ENCODE results near the gene DUSP15.

DUSP15 gene

DNA sequence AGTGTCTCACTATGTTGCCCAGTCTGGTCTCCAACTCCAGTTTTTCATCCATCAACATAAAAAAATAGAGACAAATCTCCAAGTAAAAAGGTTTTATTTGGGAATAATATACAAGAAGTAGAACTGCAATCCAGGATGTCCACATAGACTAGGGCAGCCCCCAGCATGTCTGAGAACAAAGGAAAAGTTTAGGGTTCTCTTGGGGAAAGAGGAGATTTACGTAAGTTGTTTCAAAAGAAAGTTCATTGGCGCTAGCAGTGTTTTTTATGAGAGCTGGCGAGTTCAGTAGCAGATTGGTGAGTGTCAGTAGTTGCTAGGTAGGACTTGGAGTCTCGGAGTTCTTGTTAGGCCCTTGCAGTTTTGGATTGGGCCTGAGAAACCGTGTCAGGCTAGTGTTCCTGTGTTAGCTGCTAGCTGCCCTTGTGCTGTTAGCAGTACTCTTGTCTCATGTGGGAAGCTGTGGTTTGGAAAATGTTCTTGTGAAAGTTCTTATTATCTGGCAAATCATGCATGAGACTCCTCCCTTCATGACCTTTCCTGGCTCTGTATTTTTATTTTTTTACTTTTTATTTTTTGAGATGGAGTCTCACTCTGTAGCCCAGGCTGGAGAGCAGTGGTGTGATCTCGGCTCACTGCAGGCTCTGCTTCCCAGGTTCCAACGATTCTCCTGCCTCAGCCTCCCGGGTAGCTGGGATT is 24.8 kb upstream of the DUSP15 start:
- DNase-seq (ENCODE audit: low spot score), result peak; percentile 32

DNA sequence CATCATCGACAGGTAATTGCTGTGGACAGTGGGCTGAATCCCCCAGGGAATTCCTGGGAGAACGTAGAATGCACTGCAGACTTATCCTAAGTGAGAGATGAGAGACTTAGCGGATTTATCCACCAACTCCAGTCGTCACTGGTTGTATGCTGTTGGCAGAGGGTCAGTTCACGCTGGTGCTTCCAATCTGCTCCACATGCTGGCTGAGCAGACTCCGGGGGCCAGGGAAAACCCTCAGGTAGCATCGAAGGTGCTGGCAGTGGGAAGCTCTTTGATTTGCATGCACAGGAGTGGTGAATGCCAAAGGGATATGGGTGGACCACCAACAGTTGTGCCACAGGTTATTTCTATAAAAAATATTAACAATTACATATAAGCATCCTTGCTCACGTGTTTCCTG is 20.3 kb upstream of the DUSP15 start:
- no peak for DNase-seq (ENCODE audit: low spot score)

- DNase-seq (ENCODE audit: low spot score), result no peak
Observed at GRCh38 chr20:31883829-31884228, 13.5 kb upstream of the DUSP15 start.

DNA sequence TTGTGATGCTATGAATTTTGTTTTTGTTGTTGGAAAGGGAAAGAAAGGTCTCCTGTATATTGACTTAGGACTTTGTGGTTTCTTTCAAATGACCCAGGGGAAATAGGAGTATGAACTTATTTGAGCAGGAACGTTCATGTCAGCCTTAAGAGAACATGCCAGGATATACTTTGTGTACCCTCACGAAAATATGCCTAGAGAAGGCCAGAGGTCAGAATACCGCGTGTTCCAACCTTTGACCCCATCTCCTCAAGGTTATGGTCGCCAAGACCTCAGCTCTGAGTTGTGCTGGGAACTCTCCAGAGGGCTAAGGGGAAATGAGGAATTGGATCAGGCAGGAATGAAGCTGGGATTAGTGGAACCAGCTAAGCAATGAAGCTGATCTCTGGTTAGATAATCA is 11.6 kb upstream of the DUSP15 start:
- no peak for DNase-seq (ENCODE audit: low spot score)

DNA sequence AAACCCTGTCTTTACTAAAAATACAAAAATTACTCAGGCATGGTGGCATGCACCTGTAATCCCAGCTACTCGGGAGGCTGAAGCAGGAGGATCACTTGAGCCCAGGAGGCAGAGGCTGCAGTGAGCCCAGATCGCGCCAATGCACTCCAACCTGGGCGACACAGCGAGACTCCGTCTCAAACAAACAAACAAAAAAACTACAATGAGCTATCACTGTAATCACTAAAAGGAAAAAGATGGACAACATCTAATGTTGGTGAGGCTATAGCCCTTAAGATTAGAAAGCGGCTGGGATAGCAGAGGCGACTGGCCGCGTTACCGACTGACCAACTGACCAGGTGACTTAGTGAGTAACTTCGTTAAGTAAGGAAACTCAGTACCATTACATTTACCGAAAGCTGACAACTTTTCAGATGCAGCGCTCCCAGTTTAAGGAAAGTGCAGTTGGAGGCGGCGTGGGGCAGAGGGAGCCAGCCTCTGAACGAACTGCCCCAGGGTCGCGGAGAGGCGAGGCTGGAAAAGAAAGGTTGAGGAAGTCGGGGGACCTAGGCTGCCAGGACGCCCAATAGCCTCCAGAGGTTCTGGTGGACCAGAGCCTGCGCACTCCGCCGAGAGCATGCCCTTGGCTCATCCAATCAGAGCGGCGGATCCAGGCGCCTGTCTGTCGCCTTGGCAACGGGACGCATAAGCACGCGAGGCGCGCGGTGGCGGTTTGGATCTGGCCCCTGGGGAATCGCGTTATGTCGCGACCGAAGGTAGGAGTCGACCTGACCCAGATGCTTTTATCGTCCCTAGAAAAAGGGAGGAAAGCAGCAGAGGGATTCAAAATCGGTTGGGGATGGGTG is 9.0 kb upstream of the DUSP15 start:
- DNase-seq (ENCODE audit: low spot score), result peak; percentile 94

DNA sequence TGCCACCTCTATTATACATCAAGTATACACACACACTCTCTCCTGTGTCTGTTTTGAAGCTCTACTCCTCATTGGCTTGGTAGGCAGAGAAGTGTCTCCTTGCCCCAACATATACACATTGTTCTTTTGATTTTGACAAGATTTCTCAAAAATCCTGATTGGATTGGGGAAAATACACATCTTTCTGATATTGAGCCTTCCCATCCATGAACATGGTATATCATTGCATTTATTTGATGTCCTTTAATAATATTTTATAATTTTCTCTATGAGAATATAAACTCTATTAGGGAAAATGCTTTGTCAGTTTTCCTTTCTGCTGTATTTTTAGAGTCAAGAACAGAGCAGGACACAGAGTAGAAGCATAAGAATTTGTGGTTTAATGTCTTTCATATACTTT is 7.4 kb upstream of the DUSP15 start:
- DNase-seq (ENCODE audit: low spot score), result no peak

GRCh38 chr20:31875671-31876070 is 5.3 kb upstream of the DUSP15 start:
- DNase-seq (ENCODE audit: low spot score), result no peak

DNA sequence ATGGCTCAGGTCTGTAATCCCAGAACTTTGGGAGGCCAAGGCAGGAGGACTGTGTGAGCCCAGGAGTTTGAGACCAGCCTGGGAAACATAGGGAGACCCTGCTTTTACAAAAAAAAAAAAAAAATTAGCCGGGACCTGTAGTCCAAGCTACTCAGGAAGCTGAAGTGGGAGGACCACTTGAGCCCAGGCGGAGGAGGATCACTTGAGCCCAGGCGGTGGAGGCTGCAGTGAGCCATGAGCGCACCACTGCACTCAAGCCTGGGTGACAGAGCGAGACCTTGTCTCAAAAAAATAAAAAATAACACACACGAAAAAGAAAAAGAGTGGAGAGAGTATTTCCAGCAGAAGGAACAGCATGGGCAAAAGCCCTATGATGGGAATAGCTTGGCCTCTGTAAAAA is 2.1 kb upstream of the DUSP15 start:
- no peak for DNase-seq (ENCODE audit: low spot score)

DNA sequence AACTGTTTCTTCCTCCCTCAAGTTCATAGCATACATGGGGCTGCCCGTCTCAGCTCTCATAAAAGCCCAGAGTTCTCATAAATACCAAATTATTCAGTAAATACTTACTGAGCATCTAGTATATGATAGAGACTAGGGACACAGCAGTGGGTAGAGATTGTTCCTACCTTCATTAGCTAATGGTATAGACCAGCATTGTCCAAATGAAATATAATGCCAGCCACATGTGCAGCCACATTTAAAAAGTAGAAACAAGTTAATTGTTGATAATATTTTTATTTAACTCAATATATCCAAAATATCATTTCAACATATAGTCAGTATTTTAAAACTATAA is 1.3 kb upstream of the DUSP15 start:
- DNase-seq (ENCODE audit: low spot score), result no peak

GRCh38 chr20:31870726-31871617 is 645 bp upstream of the DUSP15 start:
- no peak for DNase-seq (ENCODE audit: low spot score)

DNA sequence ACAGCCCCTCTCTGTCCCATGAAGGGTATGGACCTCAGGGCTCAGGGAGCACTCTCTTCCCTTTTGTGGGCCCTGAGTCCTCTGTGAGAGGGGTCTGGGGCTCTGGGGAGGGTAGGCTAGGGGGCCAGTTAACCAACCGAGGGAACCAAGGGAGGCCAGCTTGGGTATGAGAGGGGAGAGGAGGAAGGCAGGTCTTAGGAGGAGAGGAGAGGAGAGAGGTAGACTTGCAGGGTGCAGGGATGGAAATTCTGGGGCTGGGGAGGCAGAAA is 720 bp downstream of the DUSP15 start:
- DNase-seq (ENCODE audit: low spot score), result no peak

DNA sequence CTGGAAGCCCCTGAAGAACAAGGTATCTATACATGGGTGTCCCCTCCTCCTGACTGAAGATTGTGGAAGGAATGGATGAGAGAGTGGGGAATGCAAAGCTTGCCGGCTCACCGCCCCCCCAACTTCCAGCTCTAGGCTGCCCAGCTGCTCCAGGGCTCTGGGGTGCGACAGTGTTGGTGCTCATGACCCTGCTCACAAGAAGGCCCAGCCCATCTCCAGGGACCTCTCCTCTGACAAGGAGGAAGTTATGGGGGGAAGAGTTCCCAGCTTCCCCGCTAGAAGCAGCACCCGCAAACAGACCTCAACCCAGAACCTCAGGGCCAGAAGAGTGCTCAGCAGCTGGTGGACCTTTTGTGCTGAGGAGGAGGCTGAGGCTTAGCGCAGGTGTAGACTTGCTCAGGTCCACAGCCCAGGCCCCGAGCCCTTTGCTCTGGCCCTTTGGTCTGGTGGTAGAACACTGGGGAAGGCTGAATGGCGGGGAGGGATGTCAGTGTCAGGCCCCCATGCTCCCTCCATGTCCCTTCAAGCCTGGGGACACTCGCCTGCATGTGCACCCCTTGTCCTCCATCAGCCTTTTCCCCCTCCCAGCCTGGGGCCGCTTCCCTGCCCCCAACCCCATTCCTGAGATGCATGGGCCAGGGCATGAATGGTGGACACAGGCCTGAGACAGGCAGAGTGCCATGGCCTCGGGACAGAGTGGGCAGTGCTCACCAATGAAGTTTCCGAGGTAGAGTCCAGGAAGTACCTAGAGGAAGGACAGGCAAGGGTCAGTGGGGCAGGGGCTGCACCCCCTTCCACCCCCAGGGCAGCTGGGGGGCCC is 1.3 kb downstream of the DUSP15 start:
- no peak for DNase-seq (ENCODE audit: low spot score)

- DNase-seq (ENCODE audit: low spot score), result no peak
Observed at GRCh38 chr20:31866221-31866620, 4.1 kb downstream of the DUSP15 start.

DNA sequence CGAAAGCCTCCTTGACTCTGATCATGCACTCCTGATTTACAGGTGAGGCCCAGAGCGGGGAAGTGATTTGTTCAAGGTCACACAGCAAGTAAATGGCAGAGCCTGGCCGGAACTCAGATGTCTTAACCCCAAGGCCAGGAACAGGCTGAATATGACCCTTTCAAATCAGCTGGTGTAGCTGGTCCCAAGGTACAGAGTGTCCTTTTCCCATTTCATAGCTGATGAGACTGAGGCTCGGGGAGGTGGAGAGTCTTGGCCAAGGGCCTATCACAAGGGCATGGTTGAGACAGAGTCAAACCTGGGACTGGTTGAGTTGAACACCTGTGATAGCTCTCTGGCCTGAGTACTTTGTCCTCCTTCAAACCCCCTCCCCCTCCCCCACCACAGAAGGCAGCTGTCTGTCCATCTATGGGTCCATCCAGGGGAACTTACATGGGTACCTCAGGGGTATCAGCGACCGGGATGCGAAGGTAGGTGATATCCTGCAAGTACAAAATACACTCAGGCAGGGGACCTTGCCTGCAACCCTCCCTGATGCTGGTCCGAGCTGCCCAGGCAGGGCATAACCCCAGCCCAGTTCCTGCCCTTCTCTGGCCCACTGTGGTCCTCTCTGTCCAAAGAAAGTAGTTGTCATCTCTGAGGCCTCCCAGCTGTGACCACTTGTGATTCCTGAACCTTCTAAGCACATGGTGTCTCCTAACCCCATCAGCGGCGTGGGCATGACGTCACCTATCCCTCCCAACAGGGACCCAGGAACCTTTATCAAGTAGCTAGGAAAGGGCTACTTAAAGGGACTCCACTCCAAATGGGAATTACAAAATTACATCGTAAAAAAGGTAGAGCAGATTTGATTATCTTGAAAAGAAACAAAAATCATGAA is 5.6 kb downstream of the DUSP15 start:
- DNase-seq (ENCODE audit: low spot score), result no peak

- DNase-seq (ENCODE audit: low spot score), result no peak
Observed at GRCh38 chr20:31863296-31864085, 6.8 kb downstream of the DUSP15 start.

DNA sequence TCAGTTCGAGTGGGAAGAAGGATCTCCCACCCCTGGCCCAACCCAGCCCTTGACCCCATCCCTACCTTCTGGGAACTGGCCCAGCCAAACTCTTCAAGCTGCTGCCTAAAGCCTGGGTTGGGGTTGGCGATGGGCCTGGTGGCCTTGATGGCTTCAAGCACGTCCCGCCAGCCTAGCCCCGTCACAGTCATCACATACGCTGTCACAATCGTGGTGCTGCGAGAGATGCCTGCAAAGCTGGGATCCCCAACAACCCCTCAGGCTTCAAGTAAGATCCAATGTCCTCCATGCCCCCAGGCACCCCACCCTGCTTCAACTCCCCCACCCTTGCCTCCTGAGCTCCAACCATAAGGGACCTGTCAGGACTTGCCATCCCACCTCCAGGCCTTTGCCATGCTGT is 7.8 kb downstream of the DUSP15 start:
- no peak for DNase-seq (ENCODE audit: low spot score)

GRCh38 chr20:31862157-31862470 is 8.2 kb downstream of the DUSP15 start:
- no peak for DNase-seq (ENCODE audit: low spot score)

DNA sequence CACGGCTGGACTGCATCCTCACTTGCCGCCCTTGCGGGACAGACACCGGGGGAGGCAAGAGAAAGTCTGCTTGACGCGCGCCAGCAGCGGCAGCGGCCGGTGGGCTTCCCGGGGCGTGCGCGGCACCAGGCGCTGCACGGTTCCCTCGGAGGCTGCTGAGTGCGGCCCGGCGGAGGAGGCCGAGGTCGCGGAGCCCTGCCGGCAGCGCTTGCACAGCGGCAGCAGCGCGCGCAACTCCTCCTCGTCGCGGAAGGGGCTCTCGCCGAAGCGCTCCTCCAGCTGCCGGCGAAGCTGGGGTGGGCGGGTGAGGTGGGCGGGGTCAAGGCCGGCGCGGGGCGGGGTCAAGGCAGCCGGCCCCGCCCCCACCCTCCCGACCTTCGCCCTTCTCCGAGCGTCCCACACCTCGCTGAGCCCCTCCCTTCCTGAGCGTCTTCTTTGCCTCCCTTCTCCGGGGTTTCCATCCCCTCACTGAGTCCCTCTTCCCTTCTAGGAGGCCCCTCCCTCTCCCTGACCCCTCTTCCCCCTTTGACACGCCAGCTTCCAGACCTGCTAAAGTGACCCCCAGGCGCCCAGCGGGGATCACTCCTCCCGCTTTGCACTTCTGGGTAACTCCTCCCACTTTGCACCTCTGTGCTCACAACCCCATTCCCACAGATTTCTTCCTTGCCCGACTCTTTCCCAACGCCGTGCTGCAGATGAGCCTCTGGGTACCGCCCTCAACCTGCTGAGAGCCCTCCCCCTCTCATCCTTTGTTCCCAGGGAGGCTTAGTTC is 8.8 kb downstream of the DUSP15 start:
- peak; percentile 83 for DNase-seq (ENCODE audit: low spot score)

GRCh38 chr20:31861135-31861384 is 9.3 kb downstream of the DUSP15 start:
- DNase-seq (ENCODE audit: low spot score), result peak; percentile 60

Measured in SK-N-DZ (cell line).